IMR-90 (cell line): ENCODE data around the gene TEX22. TPM values are rescaled to one million over a fixed set of nuclear protein-coding genes. Genes with fewer than 3 reads are reported as not detected.

Source experiments
- ATAC-seq: fragments of 200-7000 bp; cut with Tn5 transposase; 2 replicates; pipeline ENCODE4 v1.9.1; 2020; ENCODE audit warnings: low read depth, mild to moderate bottlenecking, moderate library complexity
- BruUV-seq: library from RNA; stranded (reverse); fragments of 400-500 nt; replicated peaks from 2 replicates; lab custom pipeline; 2021; lab: Mats Ljungman, UMichigan
- CTCF ChIA-PET: fragments of 300-600 bp; formaldehyde crosslinking; extraction: SDS; loops from one replicate; lab custom pipeline; 2021; ENCODE audit warnings: antibody characterized with exemption; lab: Yijun Ruan, JAX
- POLR2A ChIA-PET: fragments of 300-600 bp; sonication (Branson Sonifier 250); formaldehyde crosslinking; loops from one replicate; lab custom pipeline; 2022; ENCODE audit warnings: antibody characterized with exemption; ENCODE audit not compliant: unreplicated experiment; lab: Charles Lee
- DNase-seq: peaks from one replicate; pipeline ENCODE4 v3.0.0; 2013
- H2AFZ ChIP-seq: replicated peaks from 2 replicates; pipeline ENCODE3; 2013; ENCODE audit warnings: low read length, mild to moderate bottlenecking; ENCODE audit not compliant: poor library complexity
- H2AK5ac ChIP-seq: 2 replicates; pipeline ENCODE4 v1.6.1; 2013; ENCODE audit warnings: low read depth, low read length, inconsistent platforms
- H2AK9ac ChIP-seq: replicated peaks from 2 replicates; pipeline ENCODE3; 2013; ENCODE audit warnings: mild to moderate bottlenecking, low read depth, low read length, moderate library complexity; ENCODE audit not compliant: poor library complexity
- H2BK120ac ChIP-seq: 2 replicates; pipeline ENCODE4 v1.6.1; 2013; ENCODE audit warnings: low read depth, low read length, inconsistent platforms
- H2BK15ac ChIP-seq: 3 replicates; pipeline ENCODE4 v1.6.1; 2013; ENCODE audit warnings: low read depth, low read length, inconsistent platforms
- H2BK20ac ChIP-seq: 2 replicates; pipeline ENCODE4 v1.6.1; 2013; ENCODE audit warnings: low read depth, mild to moderate bottlenecking, inconsistent platforms, low read length, moderate library complexity
- H2BK5ac ChIP-seq: 2 replicates; pipeline ENCODE4 v1.6.1; 2013; ENCODE audit warnings: mild to moderate bottlenecking, low read depth, low read length, inconsistent platforms; ENCODE audit not compliant: poor library complexity, severe bottlenecking
- H3K14ac ChIP-seq: replicated peaks from 2 replicates; pipeline ENCODE4 v1.6.1; 2013; ENCODE audit warnings: low read depth, low read length, inconsistent platforms
- H3K18ac ChIP-seq: 2 replicates; pipeline ENCODE4 v1.6.1; 2013; ENCODE audit warnings: low read depth, low read length, control low read depth
- H3K23ac ChIP-seq: 2 replicates; pipeline ENCODE4 v1.6.1; 2013; ENCODE audit warnings: low read depth, low read length, inconsistent platforms
- H3K27ac ChIP-seq: 2 replicates; pipeline ENCODE4 v1.5.1; 2013; ENCODE audit warnings: mild to moderate bottlenecking, control low read depth, low read length; ENCODE audit not compliant: insufficient read depth
- H3K27me3 ChIP-seq: 2 replicates; pipeline ENCODE4 v1.6.1; 2013; ENCODE audit warnings: low read length; ENCODE audit not compliant: control insufficient read depth, insufficient read depth
- H3K36me3 ChIP-seq: 2 replicates; pipeline ENCODE4 v1.6.1; 2013; ENCODE audit warnings: low read length, mixed read lengths; ENCODE audit not compliant: control insufficient read depth, insufficient read depth
- H3K4ac ChIP-seq: 2 replicates; pipeline ENCODE4 v1.6.1; 2013; ENCODE audit warnings: low read depth, low read length, inconsistent platforms
- H3K4me1 ChIP-seq: 2 replicates; pipeline ENCODE4 v1.6.1; 2013; ENCODE audit warnings: low read length, mixed read lengths; ENCODE audit not compliant: control insufficient read depth, insufficient read depth
- H3K4me2 ChIP-seq: 2 replicates; pipeline ENCODE4 v1.6.1; 2013; ENCODE audit warnings: low read depth, mild to moderate bottlenecking, control low read depth, low read length, moderate library complexity
- H3K4me3 ChIP-seq: 2 replicates; pipeline ENCODE4 v1.5.1; 2013; ENCODE audit warnings: low read depth, mild to moderate bottlenecking, control low read depth, low read length, moderate library complexity; ENCODE audit not compliant: insufficient read depth
- H3K56ac ChIP-seq: 2 replicates; pipeline ENCODE4 v1.6.1; 2013; ENCODE audit warnings: low read length, inconsistent platforms; ENCODE audit not compliant: insufficient read depth; ENCODE audit errors: extremely low read depth
- H3K79me1 ChIP-seq, 2 experiments: 2 replicates each; pipeline ENCODE4 v1.6.1; 2013; ENCODE audit warnings: low read length in 2 of 2, inconsistent platforms in 1 of 2, low read depth in 1 of 2
- H3K9ac ChIP-seq: 2 replicates; pipeline ENCODE4 v1.6.1; 2013; ENCODE audit warnings: low read depth, low read length, control low read depth
- H3K9me1 ChIP-seq: 2 replicates; pipeline ENCODE4 v1.6.1; 2013; ENCODE audit warnings: low read length, inconsistent platforms; ENCODE audit not compliant: insufficient read depth
- H3K9me3 ChIP-seq: 2 replicates; pipeline ENCODE4 v1.6.1; 2013; ENCODE audit warnings: low read length; ENCODE audit not compliant: control insufficient read depth, insufficient read depth
- H4K20me1 ChIP-seq: 2 replicates; pipeline ENCODE4 v1.6.1; 2013; ENCODE audit warnings: low read length, inconsistent platforms; ENCODE audit not compliant: insufficient read depth
- H4K5ac ChIP-seq: 2 replicates; pipeline ENCODE4 v1.6.1; 2013; ENCODE audit warnings: mild to moderate bottlenecking, low read depth, low read length, control low read depth
- H4K8ac ChIP-seq, 2 experiments: 2 replicates each; pipeline ENCODE4 v1.6.1; 2013; ENCODE audit warnings: low read depth in 2 of 2, low read length in 2 of 2, control low read depth in 1 of 2, inconsistent platforms in 1 of 2
- H4K91ac ChIP-seq: 2 replicates; pipeline ENCODE4 v1.6.1; 2013; ENCODE audit warnings: low read depth, low read length, inconsistent platforms; ENCODE audit not compliant: insufficient read depth
- CHD1 ChIP-seq: IDR thresholded peaks from 2 replicates; pipeline ENCODE4 v1.6.1; 2012; ENCODE audit warnings: low read depth, low read length, improper control_type of control experiment
- MAZ ChIP-seq: IDR thresholded peaks from 2 replicates; pipeline ENCODE4 v1.6.1; 2012; ENCODE audit warnings: low read depth, mild to moderate bottlenecking, low read length, improper control_type of control experiment, moderate library complexity, borderline replicate concordance
- RCOR1 ChIP-seq: IDR thresholded peaks from 2 replicates; pipeline ENCODE4 v1.6.1; 2012; ENCODE audit warnings: mild to moderate bottlenecking, low read length, improper control_type of control experiment; ENCODE audit not compliant: insufficient replicate concordance
- WGBS, 2 experiments: methylation state at CpG; one replicate each; pipeline versions ENCODE4 v1.1.5 to v1.1.7; 2013; ENCODE audit warnings: missing lambda C conversion rate in 2 of 2; ENCODE audit not compliant: insufficient read length in 1 of 2; ENCODE audit errors: extremely low coverage in 2 of 2; 5-methylcytosine and 5-hydroxymethylcytosine counted together
- dilution Hi-C: fragments of 300-500 bp; cut with HindIII; formaldehyde crosslinking; loops from one replicate; pipeline ENCODE4 v1.14.3; 2018; ENCODE audit warnings: low sequenced_read_pairs; ENCODE audit not compliant: unreplicated experiment
- in situ Hi-C: fragments of 300-500 bp; cut with MboI; formaldehyde crosslinking; loops from 3 replicates; pipeline ENCODE4 v1.14.3; 2019; ENCODE audit warnings: low sequenced_read_pairs, inconsistent platforms, mixed read lengths
- intact Hi-C: fragments of 100-400 bp; cut with micrococcal nuclease; formaldehyde crosslinking; loops from 2 replicates; pipeline ENCODE4 v1.10.0; 2022
- polyA plus RNA-seq, 3 experiments: library from polyadenylated mRNA; depleted of rRNA; stranded (reverse); fragments of >200 nt; gene quantifications; 2 replicates each; pipeline ENCODE4 v1.2.3, GENCODE V29; 2012; ENCODE audit warnings: low replicate concordance in 1 of 3
- total RNA-seq: library from RNA; depleted of rRNA; stranded (reverse); fragments of >200 nt; gene quantifications from 2 replicates; pipeline ENCODE4 v1.2.3, GENCODE V29; 2012

The TEX22 gene
- total and polyA plus RNA-seq, 2 of the 4 experiments (the other 2 are of a cell fraction) = 0.10 to 0.18 TPM

GRCh38 chr14:105369653-105370040 lies 28.7 kb upstream of the TEX22 start:
- TF ChIP-seq MAZ (no peak), RCOR1 (no peak), CHD1 (no peak)
- no peak overlapping the region for H3K14ac ChIP-seq
- no peak overlapping the region for H3K4me3 ChIP-seq
- H4K5ac ChIP-seq = no peak overlapping the region
- H2AK9ac ChIP-seq = no peak overlapping the region
- peaks cover 2% of the 10 kb centered on the region; the same call in 1 of the 2 replicates for H3K4me1 ChIP-seq
- WGBS, 2 experiments = 95% methylated on average over 11 of the region's 28 CpGs; no CpG with 5 or more reads in 1 of the 2 experiments
- no peak overlapping the region for H3K56ac ChIP-seq
- no peak overlapping the region for H3K27ac ChIP-seq
- no peak overlapping the region for H3K23ac ChIP-seq
- H4K8ac ChIP-seq = no peak overlapping the region
- H3K9ac ChIP-seq = no peak overlapping the region
- H4K91ac ChIP-seq = no peak overlapping the region
- DNase-seq = no peak
- H3K36me3 ChIP-seq = peaks cover 18% of the 10 kb centered on the region; the same call in 1 of the 2 replicates
- no peak overlapping the region for H3K4me2 ChIP-seq
- BruUV-seq = no TSS peak
- no peak for ATAC-seq
- no peak overlapping the region for H2BK5ac ChIP-seq
- no peak overlapping the region for H2BK120ac ChIP-seq
- in situ Hi-C loops (no loop called here), intact Hi-C loops (no loop called here), dilution Hi-C loops (no loop called here)
- peaks cover 3% of the 10 kb centered on the region; the same call in 1 of the 2 replicates for H3K9me1 ChIP-seq
- CTCF ChIA-PET = interaction anchor here (1.7 kb wide), 1 partner anchor 120 kb away, joined by 5 read pairs; no protein-coding TSS in a partner anchor
- H2AK5ac ChIP-seq = no peak overlapping the region
- H2BK15ac ChIP-seq = no peak overlapping the region
- H3K4ac ChIP-seq = no peak overlapping the region
- H2AFZ ChIP-seq = no peak overlapping the region
- no peak overlapping the region for H3K18ac ChIP-seq
- no peak overlapping the region for H2BK20ac ChIP-seq
- no peaks in the 10 kb centered on the region for H3K9me3 ChIP-seq
- no peaks in the 10 kb centered on the region for H3K27me3 ChIP-seq
- H4K20me1 ChIP-seq = peaks cover 2% of the 10 kb centered on the region; the same call in 1 of the 2 replicates
- POLR2A ChIA-PET = no interaction called here
- H3K79me1 ChIP-seq = no peaks in the 10 kb centered on the region; a peak in 1 of 4 replicates
